ENCODE measurements around the gene RASGRP4. TPM values are rescaled to one million over a fixed set of nuclear protein-coding genes. Genes with fewer than 3 reads are reported as not detected.

The RASGRP4 gene
- total and polyA plus RNA-seq, 4 donors, result 3.5 to 39.0 (median 8.7) TPM

GRCh38 chr19:38360351-38360750 lies 65.7 kb downstream of the RASGRP4 start:
- WGBS, 2 donors, result 80 to 91% methylated on average over 9 of the region's 9 CpGs

GRCh38 chr19:38359242-38360021 lies 66.6 kb downstream of the RASGRP4 start:
- Histone ChIP-seq H3K27me3 (ENCODE audit: control insufficient read depth in 3 of 3, insufficient read depth in 3 of 3, low read length in 2 of 3) (peaks cover 0 to 32% (median 16%) of the 10 kb centered on the region in 3 donors), H3K36me3 (ENCODE audit: control insufficient read depth in 4 of 4, insufficient read depth in 4 of 4, low read length in 4 of 4) (no peaks in the 10 kb centered on the region), H3K4me3 (no peak overlapping the region), H3K9ac (ENCODE audit: insufficient read depth in 1 of 2, low read length in 2 of 2) (no peak overlapping the region), H3K27ac (ENCODE audit: low read depth in 1 of 2, low read length in 1 of 2) (no peak overlapping the region), H3K4me1 (ENCODE audit: control insufficient read depth in 5 of 5, insufficient read depth in 5 of 5, low read length in 5 of 5) (peaks cover 0 to 12% (median 0%) of the 10 kb centered on the region in 5 donors), H3K9me3 (ENCODE audit: control insufficient read depth in 4 of 4, insufficient read depth in 3 of 4, low read length in 3 of 4) (no peaks in the 10 kb centered on the region)
- 49 to 58% methylated on average over 17 to 18 of the region's 18 CpGs for WGBS, 2 donors
- DNase-seq, result no peak
- no peak for ATAC-seq (ENCODE audit: insufficient read depth, low FRiP score)
- TF ChIP-seq, protein P1, sequence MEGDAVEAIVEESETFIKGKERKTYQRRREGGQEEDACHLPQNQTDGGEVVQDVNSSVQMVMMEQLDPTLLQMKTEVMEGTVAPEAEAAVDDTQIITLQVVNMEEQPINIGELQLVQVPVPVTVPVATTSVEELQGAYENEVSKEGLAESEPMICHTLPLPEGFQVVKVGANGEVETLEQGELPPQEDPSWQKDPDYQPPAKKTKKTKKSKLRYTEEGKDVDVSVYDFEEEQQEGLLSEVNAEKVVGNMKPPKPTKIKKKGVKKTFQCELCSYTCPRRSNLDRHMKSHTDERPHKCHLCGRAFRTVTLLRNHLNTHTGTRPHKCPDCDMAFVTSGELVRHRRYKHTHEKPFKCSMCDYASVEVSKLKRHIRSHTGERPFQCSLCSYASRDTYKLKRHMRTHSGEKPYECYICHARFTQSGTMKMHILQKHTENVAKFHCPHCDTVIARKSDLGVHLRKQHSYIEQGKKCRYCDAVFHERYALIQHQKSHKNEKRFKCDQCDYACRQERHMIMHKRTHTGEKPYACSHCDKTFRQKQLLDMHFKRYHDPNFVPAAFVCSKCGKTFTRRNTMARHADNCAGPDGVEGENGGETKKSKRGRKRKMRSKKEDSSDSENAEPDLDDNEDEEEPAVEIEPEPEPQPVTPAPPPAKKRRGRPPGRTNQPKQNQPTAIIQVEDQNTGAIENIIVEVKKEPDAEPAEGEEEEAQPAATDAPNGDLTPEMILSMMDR (IDR thresholded peaks at IDR 0.05; ENCODE audit: control extremely low read depth, extremely low read depth), result no peak

More at GRCh38 chr19:38360351-38360750, 65.7 kb downstream of the RASGRP4 start:
- Histone ChIP-seq H3K9me3 (ENCODE audit: control insufficient read depth in 4 of 4, insufficient read depth in 3 of 4, low read length in 3 of 4) (no peaks in the 10 kb centered on the region), H3K36me3 (ENCODE audit: control insufficient read depth in 4 of 4, insufficient read depth in 4 of 4, low read length in 4 of 4) (no peaks in the 10 kb centered on the region), H3K9ac (ENCODE audit: insufficient read depth in 1 of 2, low read length in 2 of 2) (no peak overlapping the region), H3K4me1 (ENCODE audit: control insufficient read depth in 5 of 5, insufficient read depth in 5 of 5, low read length in 5 of 5) (peaks cover 0 to 12% (median 0%) of the 10 kb centered on the region in 5 donors), H3K27me3 (ENCODE audit: control insufficient read depth in 3 of 3, insufficient read depth in 3 of 3, low read length in 2 of 3) (peaks cover 0 to 32% (median 16%) of the 10 kb centered on the region in 3 donors), H3K27ac (ENCODE audit: low read depth in 1 of 2, low read length in 1 of 2) (no peak overlapping the region), H3K4me3 (no peak overlapping the region)
- TF ChIP-seq, protein P1 (IDR thresholded peaks at IDR 0.05; ENCODE audit: control extremely low read depth, extremely low read depth), result no peak
- no peak for ATAC-seq (ENCODE audit: insufficient read depth, low FRiP score)
- DNase-seq, result no peak

Other genes starting within 250 kb of the RASGRP4 start
- gene DPF1, start 202.0 kb downstream of the RASGRP4 start, total RNA-seq, result 1 to 10 TPM; 1.3 to 1.7 TPM
- gene DPF1, start 202.0 kb downstream of the RASGRP4 start, polyA plus RNA-seq, result 1 to 10 TPM in 1 of 2 donors, not detected in 1; 1.4 TPM
- 100 to 1,000 TPM in 1 of 2 donors, 10 to 100 TPM in 1; 12.4 to 124 TPM for gene PPP1R14A, start 169.8 kb downstream of the RASGRP4 start, total RNA-seq
- gene PPP1R14A, start 169.8 kb downstream of the RASGRP4 start, polyA plus RNA-seq, result 100 to 1,000 TPM in 1 of 2 donors, 10 to 100 TPM in 1; 80.9 to 166 TPM
- 100 to 1,000 TPM; 145 to 240 TPM for gene SPINT2, start 161.6 kb downstream of the RASGRP4 start, total RNA-seq
- gene SPINT2, start 161.6 kb downstream of the RASGRP4 start, polyA plus RNA-seq, result 100 to 1,000 TPM; 255 to 259 TPM
- gene C19orf33, start 122.0 kb downstream of the RASGRP4 start, total RNA-seq, result 10 to 100 TPM; 32.0 to 91.8 TPM
- gene C19orf33, start 122.0 kb downstream of the RASGRP4 start, polyA plus RNA-seq, result 100 to 1,000 TPM; 170 to 687 TPM
- 10 to 100 TPM; 22.0 to 53.2 TPM for gene YIF1B, start 110.3 kb downstream of the RASGRP4 start, total RNA-seq
- gene YIF1B, start 110.3 kb downstream of the RASGRP4 start, polyA plus RNA-seq, result 100 to 1,000 TPM in 1 of 2 donors, 10 to 100 TPM in 1; 54.2 to 107 TPM
- gene KCNK6, start 106.4 kb downstream of the RASGRP4 start, total RNA-seq, result 1 to 10 TPM; 3.0 to 9.5 TPM
- 10 to 100 TPM in 1 of 2 donors, 1 to 10 TPM in 1; 7.6 to 10.8 TPM for gene KCNK6, start 106.4 kb downstream of the RASGRP4 start, polyA plus RNA-seq
- gene CATSPERG, start 90.4 kb downstream of the RASGRP4 start, total RNA-seq, result 10 to 100 TPM; 12.3 to 14.0 TPM
- 1 to 10 TPM; 4.5 to 7.6 TPM for gene CATSPERG, start 90.4 kb downstream of the RASGRP4 start, polyA plus RNA-seq
- gene PSMD8, start 51.6 kb downstream of the RASGRP4 start, total RNA-seq, result 100 to 1,000 TPM; 134 to 163 TPM
- gene PSMD8, start 51.6 kb downstream of the RASGRP4 start, polyA plus RNA-seq, result 100 to 1,000 TPM in 1 of 2 donors, 10 to 100 TPM in 1; 65.4 to 233 TPM
- under 1 TPM; 0.17 to 0.61 TPM for gene GGN, start 38.2 kb downstream of the RASGRP4 start, total RNA-seq
- gene GGN, start 38.2 kb downstream of the RASGRP4 start, polyA plus RNA-seq, result under 1 TPM; 0.33 to 0.44 TPM
- 1 to 10 TPM in 1 of 2 donors, under 1 TPM in 1; 0.09 to 2.6 TPM for gene SPRED3, start 37.5 kb downstream of the RASGRP4 start, total RNA-seq
- 1 to 10 TPM; 1.2 to 1.4 TPM for gene SPRED3, start 37.5 kb downstream of the RASGRP4 start, polyA plus RNA-seq
- 10 to 100 TPM; 13.1 to 22.0 TPM for gene FAM98C, start 23.1 kb downstream of the RASGRP4 start, total RNA-seq
- gene FAM98C, start 23.1 kb downstream of the RASGRP4 start, polyA plus RNA-seq, result 10 to 100 TPM; 19.8 to 20.6 TPM
- gene RYR1, start 7.5 kb upstream of the RASGRP4 start, total RNA-seq, result 1 to 10 TPM; 2.9 to 5.2 TPM
- gene RYR1, start 7.5 kb upstream of the RASGRP4 start, polyA plus RNA-seq, result 1 to 10 TPM; 2.8 to 7.6 TPM
- 1 to 10 TPM; 4.0 to 9.8 TPM for gene MAP4K1, start 191.7 kb upstream of the RASGRP4 start, total RNA-seq
- gene MAP4K1, start 191.7 kb upstream of the RASGRP4 start, polyA plus RNA-seq, result 10 to 100 TPM in 1 of 2 donors, 1 to 10 TPM in 1; 7.0 to 13.1 TPM
- 100 to 1,000 TPM; 142 to 243 TPM for gene EIF3K, start 193.0 kb upstream of the RASGRP4 start, total RNA-seq
- 100 to 1,000 TPM; 266 to 344 TPM for gene EIF3K, start 193.0 kb upstream of the RASGRP4 start, polyA plus RNA-seq
- 100 to 1,000 TPM; 339 to 552 TPM for gene ACTN4, start 221.4 kb upstream of the RASGRP4 start, total RNA-seq
- gene ACTN4, start 221.4 kb upstream of the RASGRP4 start, polyA plus RNA-seq, result 100 to 1,000 TPM; 229 to 394 TPM

Data from lung (tissue), 12 donors.